ENCODE measurements around the gene AJAP1.

Gene AJAP1

DNA sequence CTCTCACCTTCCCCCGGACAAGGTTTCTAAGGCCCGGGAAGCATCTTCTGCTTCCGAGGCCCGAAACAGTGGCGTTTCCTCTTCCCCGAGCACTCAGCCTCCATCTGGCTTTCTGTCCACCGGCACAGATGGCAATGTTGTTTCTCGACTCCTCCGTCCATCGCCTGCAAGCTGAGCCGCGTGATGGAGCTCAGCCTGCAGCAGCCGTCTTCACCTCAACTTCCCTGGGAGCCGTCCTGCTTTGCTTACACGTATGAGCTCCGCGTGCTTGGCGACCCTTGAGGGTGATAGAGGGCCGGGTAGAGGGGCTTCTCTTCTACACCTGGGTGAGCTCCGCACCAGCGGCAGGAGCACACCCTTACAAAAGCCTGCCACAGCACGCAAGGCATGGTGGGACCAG lies 80.4 kb downstream of the AJAP1 start:
- no peak for DNase-seq (ENCODE audit: low read depth)

DNA sequence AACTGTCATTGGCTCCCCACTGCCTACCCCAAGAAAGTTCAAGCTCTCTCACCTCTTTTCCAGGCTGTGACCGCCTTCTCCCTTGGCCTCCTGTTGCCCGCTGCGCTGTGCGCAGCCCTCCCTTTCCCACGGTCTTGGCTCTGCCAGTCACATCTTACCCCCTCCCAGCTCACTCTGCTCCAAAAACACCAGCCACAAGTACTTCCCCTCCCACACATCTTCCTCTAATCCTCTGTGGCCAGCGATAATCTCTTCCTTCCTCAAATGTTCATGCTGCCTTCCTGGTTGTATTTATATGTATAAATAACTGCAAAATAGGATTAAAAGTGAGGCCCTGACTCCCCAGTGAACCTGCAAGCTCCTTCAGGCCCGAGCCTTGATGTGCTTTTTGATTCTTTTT lies 81.8 kb downstream of the AJAP1 start:
- DNase-seq (ENCODE audit: low read depth), result no peak

DNA sequence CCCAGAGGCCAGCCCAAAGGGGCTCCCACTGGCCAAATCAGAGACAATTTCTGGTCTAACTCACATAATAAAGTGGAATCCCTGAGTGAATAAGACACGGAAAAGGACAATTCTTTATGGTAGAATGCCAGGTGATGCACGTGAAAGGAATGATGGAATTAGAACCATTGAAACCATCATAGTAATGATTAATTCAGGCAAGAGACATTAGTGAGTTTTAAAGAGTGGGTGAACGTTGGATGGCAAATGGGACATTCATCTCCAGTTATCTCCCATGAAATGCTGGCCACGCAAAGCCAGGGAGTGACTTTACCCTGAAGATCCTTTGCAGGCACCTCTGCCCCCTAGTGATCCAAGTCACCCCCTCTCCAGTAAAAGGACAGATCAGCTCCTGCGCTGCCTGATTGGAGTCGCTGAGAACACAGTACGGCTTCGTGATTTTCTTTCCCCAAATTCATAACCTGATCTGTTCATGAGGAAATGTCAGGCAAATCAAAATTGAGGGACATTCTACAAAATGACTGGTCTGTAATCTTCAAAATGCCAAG lies 87.5 kb downstream of the AJAP1 start:
- no peak for DNase-seq (ENCODE audit: low read depth)

DNA sequence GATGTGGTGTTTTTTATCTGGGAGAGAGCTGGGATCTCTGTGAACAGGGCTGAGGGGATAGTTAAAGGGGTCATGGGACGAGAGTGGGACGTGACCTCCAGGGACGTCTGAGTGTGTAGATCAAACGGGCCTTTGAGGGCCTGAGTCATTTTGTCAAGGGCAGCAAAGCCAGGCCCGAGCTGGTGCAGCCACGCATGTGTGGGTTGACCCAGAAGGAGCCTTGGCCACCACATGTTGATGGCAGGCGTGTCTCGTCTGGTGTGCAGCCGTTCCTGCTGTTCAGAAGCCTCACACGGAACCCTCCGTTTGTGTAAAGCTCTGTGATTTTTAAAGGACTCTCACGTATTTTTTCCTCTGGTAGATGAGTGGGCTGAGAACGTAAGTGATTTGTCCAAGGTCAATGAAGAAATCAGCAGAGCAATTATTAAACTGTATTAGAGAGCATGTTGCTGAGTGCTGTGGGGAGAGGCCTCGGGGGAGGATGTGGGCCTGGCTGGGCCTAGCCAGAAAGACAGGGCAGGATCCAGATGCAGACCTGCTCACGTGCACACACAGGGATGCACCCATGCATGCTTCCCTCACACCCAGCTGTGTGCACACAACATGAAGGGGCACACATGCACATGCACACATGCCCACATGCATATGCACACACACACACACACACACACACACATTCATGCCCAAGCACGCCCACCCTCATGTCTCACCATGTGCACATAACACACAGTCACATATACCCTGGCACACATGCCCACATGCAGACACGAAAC lies 89.8 kb downstream of the AJAP1 start:
- DNase-seq (ENCODE audit: low read depth), result no peak

DNA sequence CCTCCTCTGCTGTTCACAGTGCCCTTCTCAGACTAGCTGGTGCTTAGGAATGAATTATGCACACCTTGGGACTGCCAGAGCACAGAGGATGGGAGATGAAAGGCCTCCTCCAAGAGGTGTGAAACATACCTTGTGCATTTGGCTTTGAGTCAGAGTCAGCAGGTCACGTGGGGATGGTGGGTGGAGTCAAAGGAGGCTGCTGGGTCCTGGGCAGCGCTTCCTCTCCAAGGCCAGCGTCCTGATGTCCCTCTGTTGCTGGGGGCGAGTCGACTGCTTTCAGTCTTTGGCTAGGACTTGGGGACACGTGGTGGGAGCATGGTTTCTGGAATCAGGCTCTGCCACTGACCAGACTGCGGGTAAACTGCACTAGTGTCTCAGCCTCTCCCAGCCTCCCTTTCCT lies 91.2 kb downstream of the AJAP1 start:
- DNase-seq (ENCODE audit: low read depth), result no peak

DNA sequence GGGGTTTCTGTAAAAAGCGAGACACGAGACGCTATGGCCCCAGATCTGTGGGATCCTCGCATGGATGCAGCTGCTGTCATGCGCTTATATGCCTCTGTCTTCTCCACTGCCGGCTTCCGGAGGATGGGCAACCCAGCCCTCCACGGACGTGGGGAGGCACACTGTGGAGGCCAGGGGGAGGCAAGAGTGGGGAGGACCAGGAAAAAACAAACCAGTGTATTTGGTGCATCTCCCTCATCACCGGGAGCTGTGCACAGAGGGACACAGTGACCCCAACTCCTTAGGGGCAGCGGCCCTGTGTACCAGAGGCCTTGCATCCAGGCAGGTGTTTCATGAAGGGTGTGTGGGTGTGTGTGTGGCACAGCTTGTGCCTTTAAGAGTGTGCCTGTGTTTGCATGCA lies 95.0 kb downstream of the AJAP1 start:
- no peak for DNase-seq (ENCODE audit: low read depth)

DNA sequence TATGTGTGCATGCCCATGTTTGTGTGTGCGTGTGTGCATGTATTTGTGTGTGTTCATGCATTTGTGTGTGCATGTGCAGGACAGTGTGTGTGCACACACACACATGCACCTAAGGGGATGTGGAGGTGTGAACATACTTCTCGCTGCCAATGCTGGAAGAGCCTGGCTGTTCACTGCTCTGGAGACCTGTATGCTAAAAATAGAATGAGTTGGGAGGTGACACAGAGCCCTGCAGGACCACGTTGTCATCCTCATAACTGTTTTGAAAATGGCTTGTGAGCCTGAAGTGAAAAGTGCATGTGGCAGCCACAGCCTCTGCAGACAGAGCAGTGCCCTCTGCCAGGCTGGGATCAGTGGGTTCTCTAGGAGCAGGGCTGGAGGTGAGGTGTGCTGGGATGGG lies 95.8 kb downstream of the AJAP1 start:
- no peak for DNase-seq (ENCODE audit: low read depth)

DNA sequence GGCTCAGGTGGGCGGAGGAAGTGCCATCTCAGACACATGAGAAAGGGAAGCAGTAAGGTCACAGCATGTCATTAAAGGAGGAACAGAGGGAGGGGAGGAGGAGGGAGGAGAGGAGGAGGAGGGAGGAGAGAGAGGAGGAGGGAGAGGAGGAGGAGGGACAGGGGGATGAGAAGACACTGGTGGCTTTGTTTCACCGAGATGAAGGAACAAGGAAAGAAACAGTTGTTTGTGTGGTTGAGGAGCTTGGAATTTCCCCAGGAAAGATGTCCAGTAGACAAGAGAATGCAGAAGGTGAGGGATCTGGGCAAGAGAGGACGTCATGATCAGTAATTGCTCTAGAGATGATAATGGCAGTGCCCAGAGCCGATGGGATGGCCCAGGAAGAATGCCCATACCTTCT lies 97.7 kb downstream of the AJAP1 start:
- no peak for DNase-seq (ENCODE audit: low read depth)

DNA sequence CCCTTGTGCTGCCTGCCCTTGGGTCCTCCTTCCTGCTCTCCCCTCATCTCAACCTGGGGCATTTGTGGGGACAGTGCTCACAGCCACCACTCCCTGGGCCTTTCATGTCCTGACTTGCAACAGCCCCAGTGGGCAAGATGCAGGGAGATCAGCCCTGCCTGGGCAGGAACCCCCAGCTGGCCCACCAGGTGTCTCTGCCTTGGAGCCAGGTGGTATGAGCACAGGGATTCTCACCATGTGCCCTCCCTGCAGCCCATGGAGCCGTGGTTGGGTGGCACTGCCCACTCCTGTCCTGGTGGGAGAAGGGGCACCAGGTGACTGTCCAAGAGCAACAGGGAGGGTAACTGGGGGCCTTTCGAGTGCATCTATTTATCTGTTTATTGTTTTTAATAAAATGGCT lies 100.4 kb downstream of the AJAP1 start:
- no peak for DNase-seq (ENCODE audit: low read depth)

DNA sequence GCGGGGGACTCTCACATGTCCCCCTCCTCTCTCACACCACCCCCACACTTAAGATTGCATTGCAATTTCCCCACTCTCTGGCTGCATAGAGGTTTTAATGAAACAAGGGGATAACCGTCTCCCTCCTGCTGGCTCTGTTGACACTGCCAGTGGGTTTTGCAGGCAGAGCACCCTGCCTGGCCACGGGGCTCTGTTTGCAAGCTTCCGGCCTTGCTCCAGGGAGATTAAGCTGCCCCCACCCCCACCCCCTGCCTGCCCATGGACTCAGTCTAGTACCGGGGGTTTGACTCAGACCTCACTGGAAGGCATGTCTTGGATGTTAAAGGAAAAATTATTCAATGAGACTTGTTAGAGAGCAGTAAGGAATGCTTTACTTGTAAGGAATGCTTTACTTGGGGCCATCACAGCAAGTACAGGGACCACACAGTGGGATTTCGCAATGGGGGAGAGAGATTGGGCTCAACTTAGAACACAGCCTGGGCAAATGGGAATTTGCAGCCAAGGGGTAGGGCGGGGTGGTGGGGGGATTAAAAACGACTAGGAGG lies 101.0 kb downstream of the AJAP1 start:
- DNase-seq (ENCODE audit: low read depth), result no peak

DNA sequence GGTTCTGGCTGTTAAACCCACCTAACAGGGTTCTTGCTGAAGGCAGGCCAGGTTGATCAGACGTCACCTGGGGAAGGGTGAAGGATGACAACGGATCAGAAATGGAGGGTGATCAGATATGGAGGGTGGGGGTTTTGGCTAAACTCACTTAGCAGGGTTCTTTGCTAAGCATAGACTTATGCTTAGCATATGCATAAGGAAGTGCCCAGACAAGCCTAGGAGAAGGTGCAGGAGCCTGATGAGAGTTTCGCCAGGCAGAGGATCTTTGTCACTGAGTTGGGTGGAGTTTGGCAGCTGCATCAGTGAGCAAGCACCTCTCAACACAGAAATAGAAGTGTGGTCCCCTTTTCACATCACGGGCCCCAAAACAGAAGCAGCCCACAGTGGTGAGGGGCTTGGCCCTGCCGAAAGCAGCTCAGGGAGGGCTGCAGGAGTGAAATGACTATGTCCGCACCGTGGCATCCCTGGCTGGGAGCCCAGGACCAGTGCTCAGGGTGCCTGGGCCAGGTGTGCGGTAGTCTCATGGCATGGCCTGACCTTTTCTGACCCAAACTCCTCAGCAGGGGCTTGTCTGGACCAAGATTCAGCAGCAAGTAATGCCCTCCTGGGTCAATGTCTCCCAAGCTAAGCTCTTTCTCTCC lies 101.6 kb downstream of the AJAP1 start:
- DNase-seq (ENCODE audit: low read depth), result no peak

DNA sequence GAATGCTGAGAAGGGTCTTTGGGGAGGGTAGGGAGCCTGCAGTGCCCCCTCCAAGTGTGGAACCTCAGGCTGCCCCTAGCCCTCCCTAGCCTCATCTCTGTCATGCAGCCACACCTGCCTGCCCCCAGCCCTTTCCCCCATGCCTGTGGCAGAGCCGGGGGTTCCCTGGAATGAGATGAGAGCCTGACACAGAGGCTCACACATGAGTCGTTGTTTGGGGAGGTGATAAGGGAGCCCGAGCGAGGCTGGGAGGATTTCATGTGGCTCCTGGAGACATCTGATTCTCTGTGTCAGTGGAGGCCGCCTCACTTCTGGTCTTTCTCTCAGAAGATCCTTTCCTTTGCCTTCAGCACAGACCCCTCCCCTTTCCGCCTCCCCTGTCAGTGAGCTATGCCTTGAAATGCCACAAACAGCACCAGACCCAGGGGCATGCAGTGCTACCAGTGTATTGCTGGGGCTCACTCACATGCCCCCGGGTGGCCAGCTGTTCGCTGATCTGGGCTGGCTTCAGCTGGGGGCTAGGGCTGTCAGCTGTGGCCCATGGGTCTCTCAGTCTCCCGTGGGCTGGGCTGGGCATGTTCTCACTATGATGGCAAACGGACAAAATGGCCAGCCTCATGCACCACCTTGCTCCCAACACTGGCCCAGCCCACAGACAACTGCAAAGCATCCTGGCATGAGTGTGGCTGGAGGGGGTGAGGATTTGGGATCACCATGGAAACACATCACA lies 102.6 kb downstream of the AJAP1 start:
- no peak for DNase-seq (ENCODE audit: low read depth)

DNA sequence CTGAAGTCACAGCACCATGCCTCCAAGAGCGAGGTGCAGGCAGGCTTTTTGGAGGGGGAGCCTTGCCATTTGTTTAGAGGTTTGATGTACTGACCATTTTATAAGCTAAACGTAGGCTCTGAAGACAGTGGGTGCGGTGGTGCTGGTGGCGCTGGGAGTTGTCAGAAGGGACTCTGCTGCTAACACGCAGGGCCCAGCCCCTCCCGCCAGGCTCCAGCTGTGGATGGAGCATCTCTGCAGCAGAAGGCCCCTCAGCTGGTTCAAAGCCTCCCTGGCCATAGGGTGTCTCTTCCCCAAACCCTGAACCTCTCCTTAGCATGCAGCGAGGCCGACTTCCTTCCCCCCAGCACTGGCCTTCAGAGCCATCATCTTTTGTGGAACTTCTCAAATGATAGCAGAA lies 105.3 kb downstream of the AJAP1 start:
- DNase-seq (ENCODE audit: low read depth), result no peak

DNA sequence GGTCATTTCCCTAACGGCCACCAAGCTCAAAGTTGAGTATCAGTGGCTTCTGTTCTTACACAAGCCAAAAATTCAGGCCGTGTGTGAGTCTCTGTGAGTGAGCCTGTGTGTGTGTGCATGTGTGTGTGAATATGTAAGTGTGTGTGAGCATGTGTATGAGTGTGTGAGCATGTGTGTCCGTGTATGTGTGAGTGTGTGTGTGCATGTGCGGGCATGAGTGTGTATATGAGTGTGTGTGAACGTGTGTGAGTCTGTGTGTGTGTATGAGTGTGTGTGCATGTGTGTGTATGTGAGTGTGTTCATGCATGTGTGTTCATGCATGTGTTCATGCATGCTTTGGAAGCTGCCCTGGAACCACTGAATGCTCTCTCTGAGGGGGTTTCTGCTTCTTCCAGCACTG lies 105.7 kb downstream of the AJAP1 start:
- DNase-seq (ENCODE audit: low read depth), result no peak

DNA sequence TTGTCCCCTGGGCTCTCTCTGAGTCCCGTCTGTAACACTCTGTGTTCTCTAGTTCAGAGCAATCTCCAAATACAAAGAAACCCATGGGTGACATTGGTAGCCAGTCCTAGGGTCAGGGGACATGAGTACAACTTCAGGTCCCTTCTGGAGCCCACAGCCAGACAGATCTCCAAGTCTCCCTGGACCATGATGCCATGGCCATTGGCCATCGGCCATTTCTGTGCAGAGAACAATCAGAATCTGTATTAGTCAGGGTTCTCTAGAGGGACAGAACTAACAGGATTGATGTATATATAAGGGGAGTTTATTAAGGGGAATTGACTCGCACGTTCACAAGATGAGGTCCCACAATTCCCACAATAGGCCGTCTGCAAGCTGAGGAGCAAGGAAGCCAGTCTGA lies 106.9 kb downstream of the AJAP1 start:
- DNase-seq (ENCODE audit: low read depth), result no peak

DNA sequence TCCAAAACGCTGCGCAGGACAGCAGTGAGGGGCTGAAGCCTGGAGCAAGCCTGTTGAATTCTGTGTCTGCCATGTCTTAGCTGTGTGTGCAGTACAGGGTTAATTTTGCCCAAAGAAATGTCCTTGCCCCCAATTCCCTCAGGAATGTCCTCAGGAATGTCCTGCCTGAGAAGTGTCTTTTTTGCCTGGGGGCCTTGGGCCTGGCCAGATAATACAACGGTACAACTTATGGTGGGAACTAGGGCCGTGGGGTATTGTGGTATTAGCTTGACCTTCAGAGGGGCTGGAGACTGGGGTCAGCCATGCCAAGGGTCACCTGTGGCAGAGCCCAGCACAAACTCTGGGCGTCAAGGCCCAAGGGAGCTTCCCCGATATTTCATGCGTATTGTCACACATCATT lies 107.7 kb downstream of the AJAP1 start:
- DNase-seq (ENCODE audit: low read depth), result no peak

DNA sequence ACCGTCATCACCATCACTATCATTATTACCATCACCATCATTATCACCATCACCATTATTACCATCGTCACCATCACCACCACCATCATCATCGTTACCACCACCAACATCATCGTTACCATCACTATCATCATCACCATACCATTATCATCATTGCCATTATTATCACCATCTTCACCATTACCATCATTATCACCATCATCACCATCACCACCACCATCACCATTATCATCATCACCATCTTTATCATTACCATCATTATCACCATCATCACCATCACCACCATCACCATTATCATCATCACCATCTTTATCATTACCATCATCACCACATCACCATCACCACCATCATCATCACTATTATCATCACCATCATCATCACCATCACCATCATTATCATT lies 112.9 kb downstream of the AJAP1 start:
- DNase-seq (ENCODE audit: low read depth), result no peak

DNA sequence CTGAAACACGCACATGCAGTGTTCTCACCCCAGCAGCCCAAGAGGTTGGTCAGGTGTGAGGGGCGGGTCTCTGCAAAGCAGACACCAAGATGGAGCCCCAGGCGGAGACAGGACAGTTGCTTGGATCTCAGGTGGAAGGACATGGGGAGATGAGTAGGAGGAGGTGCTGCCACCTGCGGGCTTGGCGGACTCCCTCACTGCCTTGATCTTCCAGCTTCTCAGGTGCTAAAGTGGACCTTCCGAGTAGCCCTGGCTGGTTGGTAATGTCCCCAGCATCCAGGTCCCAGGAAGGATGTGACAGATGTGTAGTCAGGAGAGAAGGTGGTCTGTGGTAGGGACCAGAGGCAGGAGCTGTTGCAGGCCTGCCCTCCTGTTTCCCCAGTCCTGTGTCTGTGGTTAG lies 114.1 kb downstream of the AJAP1 start:
- no peak for DNase-seq (ENCODE audit: low read depth)

DNA sequence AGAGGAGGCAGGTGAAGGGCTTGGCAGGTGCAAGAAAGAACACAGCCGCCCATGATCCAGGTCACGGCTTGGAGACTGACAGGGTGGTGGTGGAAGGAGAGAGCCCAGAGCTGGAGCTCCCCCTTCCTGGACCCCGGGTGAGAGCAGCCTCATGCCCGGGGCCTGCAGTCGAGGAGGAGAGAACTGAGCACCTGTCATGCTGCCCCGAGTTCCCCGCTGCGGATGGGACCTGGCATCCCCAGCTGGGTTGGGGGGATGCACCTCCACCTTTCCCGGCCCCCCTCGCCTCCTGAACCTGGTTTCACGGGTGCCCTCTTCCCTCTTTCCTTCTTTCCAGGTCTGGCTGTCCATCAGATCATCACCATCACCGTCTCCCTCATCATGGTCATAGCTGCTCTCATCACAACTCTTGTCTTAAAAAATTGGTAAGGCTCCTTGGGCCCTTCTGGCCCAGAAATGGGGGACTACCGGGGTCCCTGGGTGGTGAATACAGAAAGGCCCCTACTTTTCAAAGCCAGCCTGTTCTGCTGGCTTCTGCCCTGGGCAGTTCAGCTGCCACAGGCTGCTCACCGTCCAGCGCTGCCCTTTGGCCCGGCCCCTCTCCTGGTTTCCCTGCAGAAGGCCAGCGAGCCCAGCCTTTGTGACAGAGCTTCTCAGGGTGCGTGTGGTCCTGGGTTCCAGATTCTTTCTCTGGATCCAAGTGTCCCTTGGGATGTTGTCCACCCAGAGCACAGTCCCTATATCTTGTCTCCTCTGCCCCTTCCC lies 115.3 kb downstream of the AJAP1 start:
- DNase-seq (ENCODE audit: low read depth), result no peak

DNA sequence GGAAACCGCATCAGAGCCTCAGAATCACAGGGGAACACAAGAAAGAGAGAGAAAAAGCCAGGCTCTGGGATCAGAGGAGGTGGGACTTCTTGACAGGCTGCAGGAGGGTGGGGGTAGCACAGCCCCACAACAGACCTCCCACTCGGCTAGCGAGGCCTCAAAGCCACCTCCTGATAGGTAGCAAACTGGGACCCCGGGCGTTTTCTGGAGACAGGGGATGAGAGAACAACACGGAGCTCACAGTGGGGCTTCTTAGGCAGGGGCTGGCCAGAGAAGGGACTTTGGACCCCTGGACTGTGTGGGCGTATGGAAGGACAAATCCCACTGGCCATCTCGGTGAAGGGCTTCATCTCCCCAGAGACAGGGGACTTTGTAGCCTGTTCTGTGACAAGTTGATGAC lies 116.3 kb downstream of the AJAP1 start:
- DNase-seq (ENCODE audit: low read depth), result no peak

DNA sequence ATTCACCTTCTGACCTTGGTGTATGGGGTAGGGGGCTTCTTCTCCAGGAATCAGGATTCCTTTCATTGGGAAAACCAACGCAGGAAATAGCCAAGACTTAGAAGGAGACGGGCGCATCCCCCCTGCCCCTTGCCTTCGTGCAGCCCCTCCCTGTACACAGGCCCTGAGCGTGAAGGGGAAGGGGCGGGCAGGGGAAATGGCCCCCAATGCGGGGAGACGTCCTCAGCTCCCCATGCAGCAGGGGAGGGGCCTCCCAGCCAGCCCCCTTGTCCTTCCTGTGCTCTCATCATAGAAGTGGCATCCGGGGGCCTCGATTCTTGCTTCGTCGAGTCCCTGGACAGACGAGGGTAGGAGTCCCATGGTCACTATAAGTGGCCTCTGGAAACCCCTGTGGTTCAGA lies 116.9 kb downstream of the AJAP1 start:
- DNase-seq (ENCODE audit: low read depth), result no peak

DNA sequence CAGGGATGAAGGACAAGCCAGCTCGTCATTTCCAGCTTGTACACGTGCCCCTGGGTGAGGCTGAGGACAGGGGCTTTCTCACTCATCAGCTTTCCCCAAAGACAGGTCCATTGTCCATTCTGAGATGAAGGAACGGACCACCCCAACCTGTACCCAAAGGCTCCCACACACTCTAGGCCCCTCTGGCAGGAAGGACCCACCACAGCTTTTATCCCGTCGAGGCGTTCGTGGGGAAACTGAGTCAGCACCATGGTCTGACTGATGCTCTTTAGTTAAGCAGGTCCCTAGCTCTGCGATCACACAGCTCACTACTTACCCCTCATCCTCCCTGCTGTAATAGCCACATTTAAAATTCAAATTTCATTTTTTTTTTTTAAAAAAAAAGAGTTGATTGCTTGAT lies 117.3 kb downstream of the AJAP1 start:
- DNase-seq (ENCODE audit: low read depth), result no peak

All from non-pigmented ciliary epithelial cell (primary cell).